GM04504 (cell line): ENCODE results near the gene DLG5.

Experiments
- DNase-seq: peaks from one replicate; pipeline ENCODE4 v3.0.0-alpha.2; 2012; ENCODE audit warnings: low read depth

DLG5 gene

GRCh38 chr10:77943121-77943901 lies 16.8 kb upstream of the DLG5 start:
- peak; percentile 58 for DNase-seq

GRCh38 chr10:77941790-77942189 lies 15.2 kb upstream of the DLG5 start:
- no peak for DNase-seq

GRCh38 chr10:77940627-77941026 lies 14.1 kb upstream of the DLG5 start:
- DNase-seq = no peak

- no peak for DNase-seq
Measured at GRCh38 chr10:77940225-77940624, 13.7 kb upstream of the DLG5 start.

- DNase-seq = peak; percentile 55
Measured at GRCh38 chr10:77939561-77940001, 13.0 kb upstream of the DLG5 start.

- DNase-seq = no peak
Measured at GRCh38 chr10:77936697-77937567, 10.4 kb upstream of the DLG5 start.

- DNase-seq = no peak
Measured at GRCh38 chr10:77932016-77932715, 5.6 kb upstream of the DLG5 start.

GRCh38 chr10:77927402-77928246 lies 1.1 kb upstream of the DLG5 start:
- no peak for DNase-seq

- no peak for DNase-seq
Measured at GRCh38 chr10:77925795-77926565, 575 bp downstream of the DLG5 start.

GRCh38 chr10:77925410-77925794 lies 1.2 kb downstream of the DLG5 start:
- no peak for DNase-seq

- DNase-seq = no peak
Measured at GRCh38 chr10:77922566-77923179, 3.9 kb downstream of the DLG5 start.

- DNase-seq = no peak
Measured at GRCh38 chr10:77922055-77922454, 4.5 kb downstream of the DLG5 start.

- DNase-seq = no peak
Measured at GRCh38 chr10:77921395-77921794, 5.2 kb downstream of the DLG5 start.

- no peak for DNase-seq
Measured at GRCh38 chr10:77920495-77920894, 6.1 kb downstream of the DLG5 start.

- no peak for DNase-seq
Measured at GRCh38 chr10:77919713-77920108, 6.8 kb downstream of the DLG5 start.

GRCh38 chr10:77915319-77916105 lies 11.0 kb downstream of the DLG5 start:
- DNase-seq = no peak

GRCh38 chr10:77913090-77913489 lies 13.5 kb downstream of the DLG5 start:
- no peak for DNase-seq

- no peak for DNase-seq
Measured at GRCh38 chr10:77912576-77912975, 14.0 kb downstream of the DLG5 start.

- DNase-seq = no peak
Measured at GRCh38 chr10:77911535-77912123, 14.9 kb downstream of the DLG5 start.
